Endodermal cell (in vitro differentiated cells): ENCODE results near the gene ELL2. TPM values are rescaled to one million over a fixed set of nuclear protein-coding genes. Genes with fewer than 3 reads are reported as not detected.
A peak's percentile ranks its signal among the peaks of the same experiment; 100 is the strongest.

Experiments used
- DNase-seq: peaks from one replicate; pipeline ENCODE4 v3.0.0-alpha.2; 2017
- H3K27ac ChIP-seq: 2 replicates; pipeline ENCODE4 v1.5.1; 2013; ENCODE audit warnings: mild to moderate bottlenecking, low read depth, low read length, moderate library complexity
- H3K27me3 ChIP-seq: 2 replicates; pipeline ENCODE4 v1.6.1; 2013; ENCODE audit warnings: mild to moderate bottlenecking, low read length, moderate library complexity; ENCODE audit not compliant: insufficient read depth, control insufficient read depth, poor library complexity, severe bottlenecking
- H3K36me3 ChIP-seq: 2 replicates; pipeline ENCODE4 v1.7.0; 2013; ENCODE audit warnings: mild to moderate bottlenecking, low read length, moderate library complexity; ENCODE audit not compliant: control insufficient read depth, insufficient read depth
- H3K4me1 ChIP-seq: one replicate; pipeline ENCODE4 v1.7.0; 2013; ENCODE audit warnings: low read length; ENCODE audit not compliant: control insufficient read depth, insufficient read depth
- H3K4me3 ChIP-seq: 2 replicates; pipeline ENCODE4 v1.5.1; 2013; ENCODE audit warnings: mild to moderate bottlenecking, low read length, moderate library complexity
- H3K9ac ChIP-seq: 2 replicates; pipeline ENCODE4 v1.6.1; 2013; ENCODE audit warnings: mild to moderate bottlenecking, low read length, moderate library complexity; ENCODE audit not compliant: poor library complexity, severe bottlenecking; ENCODE audit errors: extremely low read depth
- H3K9me3 ChIP-seq: 2 replicates; pipeline ENCODE4 v1.6.1; 2013; ENCODE audit warnings: mild to moderate bottlenecking, low read length, moderate library complexity; ENCODE audit not compliant: control insufficient read depth
- H3K27ac Mint-ChIP-seq: 2 replicates; pipeline ENCODE4 v1.8.0; 2020; ENCODE audit warnings: mixed read lengths
- H3K27me3 Mint-ChIP-seq: 2 replicates; pipeline ENCODE4 v1.8.0; 2021; ENCODE audit warnings: mild to moderate bottlenecking, mixed read lengths; ENCODE audit not compliant: insufficient read depth
- H3K36me3 Mint-ChIP-seq: 2 replicates; pipeline ENCODE4 v1.8.0; 2020; ENCODE audit warnings: low read depth, mixed read lengths
- H3K4me1 Mint-ChIP-seq: 2 replicates; pipeline ENCODE4 v1.8.0; 2020; ENCODE audit warnings: mixed read lengths
- H3K4me3 Mint-ChIP-seq: 2 replicates; pipeline ENCODE4 v1.8.0; 2020; ENCODE audit warnings: mild to moderate bottlenecking, moderate library complexity, mixed read lengths
- H3K9me3 Mint-ChIP-seq: 2 replicates; pipeline ENCODE4 v1.8.0; 2020; ENCODE audit warnings: mild to moderate bottlenecking, mixed read lengths
- WGBS, 2 experiments: methylation state at CpG; one replicate each; pipeline versions ENCODE4 v1.1.5 to v1.1.7; 2013; ENCODE audit warnings: missing lambda C conversion rate in 2 of 2, mixed read lengths in 1 of 2; ENCODE audit not compliant: insufficient coverage in 1 of 2, insufficient read length in 1 of 2; 5-methylcytosine and 5-hydroxymethylcytosine counted together
- total RNA-seq, 2 donors: library from RNA; stranded (reverse); fragmentation: NEBNext Ultra II Directional in 1 of 2; extraction: Animal tissue kit (Norgen Biotek cat#: 25700) in 1 of 2; gene quantifications; 2 replicates in 1 of 2; 3 replicates in 1 of 2; pipeline ENCODE4 v1.2.1, GENCODE V29; 2021
- TF ChIP-seq, protein P1 (sequence below): fragments of 200-600 bp; sonication (generic); conservative IDR thresholded peaks from 2 replicates; pipeline ENCODE4 v1.5.0; 2021; ENCODE audit warnings: antibody characterized with exemption, mild to moderate bottlenecking

ELL2 gene
- total RNA-seq, 2 donors from 2014 or later: 28.6 to 44.1 TPM

DNA sequence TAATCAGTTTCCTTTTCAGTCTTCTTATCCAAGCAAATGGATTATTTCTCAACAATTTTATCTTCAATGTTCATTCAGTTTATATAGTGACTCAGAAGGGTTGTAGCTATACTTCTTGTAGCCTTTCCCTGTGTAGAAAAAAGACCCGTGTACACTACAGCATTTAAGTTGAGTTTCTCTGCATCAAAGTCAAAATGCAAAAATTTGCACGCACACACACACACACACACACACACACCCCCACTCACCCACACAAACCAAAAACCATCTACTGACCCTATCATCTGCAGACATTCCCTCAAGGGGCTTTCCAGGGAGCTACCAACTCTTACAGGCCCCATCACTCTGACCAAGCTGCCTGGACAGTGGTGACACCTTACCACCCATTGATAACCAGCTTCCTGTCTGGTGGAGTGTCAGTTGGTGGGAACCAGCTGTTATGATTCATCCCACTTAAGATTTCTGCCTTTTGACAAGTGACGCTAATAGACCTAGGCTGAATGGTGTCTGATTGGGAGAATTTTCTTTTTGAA, 12.2 kb upstream of the ELL2 start:
- no peaks in the 10 kb centered on the region for H3K36me3 Mint-ChIP-seq
- H3K4me3 Mint-ChIP-seq: no peak overlapping the region
- H3K9me3 ChIP-seq: peaks cover 6% of the 10 kb centered on the region
- 80 to 92% methylated on average over 1 to 3 of the region's 3 CpGs for WGBS, 2 experiments
- peaks cover 15% of the 10 kb centered on the region for H3K4me1 Mint-ChIP-seq
- no peak overlapping the region for H3K27ac ChIP-seq
- no peaks in the 10 kb centered on the region for H3K27me3 ChIP-seq
- no peak for DNase-seq
- H3K4me1 ChIP-seq: peaks cover 9% of the 10 kb centered on the region
- no peaks in the 10 kb centered on the region for H3K9me3 Mint-ChIP-seq
- H3K27me3 Mint-ChIP-seq: no peaks in the 10 kb centered on the region
- H3K4me3 ChIP-seq: no peak overlapping the region
- no peak overlapping the region for H3K27ac Mint-ChIP-seq
- no peaks in the 10 kb centered on the region for H3K36me3 ChIP-seq
- H3K9ac ChIP-seq: no peak overlapping the region
- TF ChIP-seq, protein P1, sequence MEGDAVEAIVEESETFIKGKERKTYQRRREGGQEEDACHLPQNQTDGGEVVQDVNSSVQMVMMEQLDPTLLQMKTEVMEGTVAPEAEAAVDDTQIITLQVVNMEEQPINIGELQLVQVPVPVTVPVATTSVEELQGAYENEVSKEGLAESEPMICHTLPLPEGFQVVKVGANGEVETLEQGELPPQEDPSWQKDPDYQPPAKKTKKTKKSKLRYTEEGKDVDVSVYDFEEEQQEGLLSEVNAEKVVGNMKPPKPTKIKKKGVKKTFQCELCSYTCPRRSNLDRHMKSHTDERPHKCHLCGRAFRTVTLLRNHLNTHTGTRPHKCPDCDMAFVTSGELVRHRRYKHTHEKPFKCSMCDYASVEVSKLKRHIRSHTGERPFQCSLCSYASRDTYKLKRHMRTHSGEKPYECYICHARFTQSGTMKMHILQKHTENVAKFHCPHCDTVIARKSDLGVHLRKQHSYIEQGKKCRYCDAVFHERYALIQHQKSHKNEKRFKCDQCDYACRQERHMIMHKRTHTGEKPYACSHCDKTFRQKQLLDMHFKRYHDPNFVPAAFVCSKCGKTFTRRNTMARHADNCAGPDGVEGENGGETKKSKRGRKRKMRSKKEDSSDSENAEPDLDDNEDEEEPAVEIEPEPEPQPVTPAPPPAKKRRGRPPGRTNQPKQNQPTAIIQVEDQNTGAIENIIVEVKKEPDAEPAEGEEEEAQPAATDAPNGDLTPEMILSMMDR: no peak

DNA sequence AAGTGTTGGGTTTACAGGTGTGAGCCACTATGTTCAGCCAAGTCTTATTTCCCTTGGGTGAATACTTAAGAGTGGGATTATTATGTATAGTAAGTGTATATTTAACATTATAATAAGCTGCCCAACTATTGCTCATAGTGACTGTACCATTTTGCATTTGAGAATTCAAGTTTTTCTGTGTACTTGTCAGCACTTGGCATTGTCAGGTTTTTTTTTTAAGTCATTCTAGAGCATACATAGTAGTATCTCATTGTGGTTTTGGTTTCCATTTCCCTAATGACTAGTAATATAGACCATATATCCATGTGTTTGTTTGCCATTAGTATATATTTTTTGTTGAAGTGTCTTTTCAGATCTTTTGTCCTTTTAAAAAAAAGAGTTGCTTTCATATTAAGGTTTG, 10.5 kb upstream of the ELL2 start:
- peaks cover 6% of the 10 kb centered on the region for H3K9me3 ChIP-seq
- Mint-ChIP-seq H3K4me1 (peaks cover 15% of the 10 kb centered on the region), H3K4me3 (no peak overlapping the region), H3K27ac (no peak overlapping the region), H3K36me3 (no peaks in the 10 kb centered on the region), H3K9me3 (no peaks in the 10 kb centered on the region), H3K27me3 (no peaks in the 10 kb centered on the region)
- no peak overlapping the region for H3K4me3 ChIP-seq
- TF ChIP-seq, protein P1: no peak
- H3K4me1 ChIP-seq: peaks cover 9% of the 10 kb centered on the region
- H3K27ac ChIP-seq: no peak overlapping the region
- no peak for DNase-seq
- H3K36me3 ChIP-seq: no peaks in the 10 kb centered on the region
- no peaks in the 10 kb centered on the region for H3K27me3 ChIP-seq
- no peak overlapping the region for H3K9ac ChIP-seq

DNA sequence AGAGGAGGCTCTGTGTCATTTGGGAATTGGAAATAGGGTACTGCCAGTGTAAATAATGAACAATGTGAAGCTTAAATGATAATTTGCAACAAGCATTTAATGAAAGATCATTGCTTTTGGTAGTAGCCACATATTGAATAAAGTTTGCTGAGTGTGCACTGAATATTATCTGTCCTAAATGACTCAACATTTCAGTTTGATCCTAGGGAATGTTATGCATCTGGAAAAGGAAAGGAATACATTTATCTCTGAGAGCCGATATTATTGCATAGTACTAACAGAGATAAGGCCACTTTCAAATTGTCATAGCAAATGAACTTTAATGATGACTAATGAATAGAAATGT, 8.7 kb upstream of the ELL2 start:
- H3K36me3 Mint-ChIP-seq: no peaks in the 10 kb centered on the region
- no peak overlapping the region for H3K27ac ChIP-seq
- WGBS, 2 experiments: 88% methylated on average over 1 of the region's 1 CpG; no CpG with 5 or more reads in 1 of the 2 experiments

More for the DNA sequence above, 8.7 kb upstream of the ELL2 start:
- Mint-ChIP-seq H3K9me3 (no peaks in the 10 kb centered on the region), H3K27ac (no peak overlapping the region), H3K4me1 (peaks cover 18% of the 10 kb centered on the region), H3K4me3 (no peak overlapping the region), H3K27me3 (no peaks in the 10 kb centered on the region)
- peaks cover 6% of the 10 kb centered on the region for H3K9me3 ChIP-seq
- H3K4me3 ChIP-seq: peak overlapping the region; percentile 32
- H3K4me1 ChIP-seq: peaks cover 9% of the 10 kb centered on the region
- no peak overlapping the region for H3K9ac ChIP-seq
- H3K27me3 ChIP-seq: no peaks in the 10 kb centered on the region
- TF ChIP-seq, protein P1: no peak
- DNase-seq: no peak
- no peaks in the 10 kb centered on the region for H3K36me3 ChIP-seq
